Caco-2 (cell line): ENCODE data around the gene SETD1B. TPM values are rescaled to one million over a fixed set of nuclear protein-coding genes. Genes with fewer than 3 reads are reported as not detected.

ENCODE experiments used
- BruUV-seq: library from RNA; stranded (reverse); fragments of 400-500 nt; replicated peaks from 2 replicates; lab custom pipeline; 2021; lab: Mats Ljungman, UMichigan
- CTCF ChIA-PET: fragments of 300-600 bp; sonication (Branson Sonifier 250); formaldehyde crosslinking; loops from one replicate; lab custom pipeline; 2022; ENCODE audit warnings: antibody characterized with exemption; lab: Charles Lee
- POLR2A ChIA-PET: fragments of 300-600 bp; sonication (Branson Sonifier 250); formaldehyde crosslinking; loops from one replicate; lab custom pipeline; 2022; ENCODE audit warnings: antibody characterized with exemption; lab: Charles Lee
- DNase-seq, 2 experiments: peaks; one replicate each; pipeline versions ENCODE4 v3.0.0 to v3.0.0-alpha.2; 2020 to 2022
- H3K27me3 ChIP-seq: replicated peaks from 2 replicates; pipeline ENCODE4 v1.6.0; 2011; ENCODE audit warnings: low read length; ENCODE audit not compliant: control insufficient read depth, insufficient read depth
- H3K36me3 ChIP-seq: 2 replicates; pipeline ENCODE4 v1.5.1; 2011; ENCODE audit warnings: low read length; ENCODE audit not compliant: control insufficient read depth, insufficient read depth
- H3K4me1 ChIP-seq: fragments of 250-450 bp; sonication (Bioruptor Pico); 2 replicates; pipeline ENCODE4 v1.5.1; 2020; ENCODE audit warnings: mild to moderate bottlenecking
- H3K4me3 ChIP-seq: 2 replicates; pipeline ENCODE4 v1.5.1; 2011; ENCODE audit warnings: low read depth, mild to moderate bottlenecking, control low read depth, low read length
- H3K9me3 ChIP-seq: fragments of 250-450 bp; sonication (Bioruptor Pico); 2 replicates; pipeline ENCODE4 v1.5.1; 2020; ENCODE audit warnings: mild to moderate bottlenecking, moderate library complexity
- H3K27ac Mint-ChIP-seq: one replicate; pipeline ENCODE4 v1.8.0; 2022; ENCODE audit warnings: mixed read lengths; ENCODE audit not compliant: unreplicated experiment
- H3K27me3 Mint-ChIP-seq: one replicate; pipeline ENCODE4 v1.8.0; 2022; ENCODE audit warnings: mixed read lengths; ENCODE audit not compliant: insufficient read depth, unreplicated experiment
- H3K36me3 Mint-ChIP-seq: one replicate; pipeline ENCODE4 v1.8.0; 2022; ENCODE audit warnings: mild to moderate bottlenecking, mixed read lengths; ENCODE audit not compliant: insufficient read depth, unreplicated experiment
- H3K4me1 Mint-ChIP-seq: one replicate; pipeline ENCODE4 v1.8.0; 2022; ENCODE audit warnings: low read depth, mixed read lengths; ENCODE audit not compliant: unreplicated experiment
- H3K4me3 Mint-ChIP-seq: one replicate; pipeline ENCODE4 v1.8.0; 2022; ENCODE audit warnings: mild to moderate bottlenecking, moderate library complexity, mixed read lengths; ENCODE audit not compliant: unreplicated experiment
- H3K9me3 Mint-ChIP-seq: one replicate; pipeline ENCODE4 v1.8.0; 2022; ENCODE audit warnings: mixed read lengths; ENCODE audit not compliant: unreplicated experiment
- CTCF ChIP-seq, 2 experiments: fragments of 200-600 bp in 1 of 2; IDR thresholded peaks; 1 replicate in 1 of 2; 2 replicates in 1 of 2; pipeline versions ENCODE4 v1.5.1 to v1.8.0; 2011 to 2022; ENCODE audit warnings: antibody characterized with exemption in 1 of 2, control low read depth in 1 of 2, inconsistent platforms in 1 of 2, low read depth in 1 of 2, low read length in 1 of 2, mild to moderate bottlenecking in 1 of 2, moderate library complexity in 1 of 2; ENCODE audit not compliant: insufficient read depth in 1 of 2, severe bottlenecking in 1 of 2, unreplicated experiment in 1 of 2
- intact Hi-C: fragments of 100-400 bp; cut with micrococcal nuclease; formaldehyde crosslinking; loops from one replicate; pipeline ENCODE4 v1.10.0; 2022; ENCODE audit not compliant: unreplicated experiment
- total RNA-seq: library from RNA; stranded (reverse); gene quantifications from 2 replicates; pipeline ENCODE4 v1.2.3, GENCODE V29; 2022

SETD1B gene
- total RNA-seq, 1 experiment from 2014 or later = 16.8 TPM

GRCh38 chr12:121815263-121815662 lies 11.5 kb downstream of the SETD1B start:
- Mint-ChIP-seq H3K4me1 (peaks cover 5% of the 10 kb centered on the region), H3K4me3 (no peak overlapping the region), H3K27ac (no peak overlapping the region), H3K9me3 (no peaks in the 10 kb centered on the region), H3K36me3 (peaks cover 53% of the 10 kb centered on the region), H3K27me3 (no peaks in the 10 kb centered on the region)
- Histone ChIP-seq H3K36me3 (no peaks in the 10 kb centered on the region; the same call in none of the 2 replicates), H3K4me1 (peaks cover 15% of the 10 kb centered on the region), H3K9me3 (no peaks in the 10 kb centered on the region), H3K4me3 (no peak overlapping the region), H3K27me3 (no peaks in the 10 kb centered on the region)
- no peak for DNase-seq
- no peak for TF ChIP-seq CTCF (IDR thresholded peaks at IDR 0.05; ENCODE audit: insufficient read depth in 1 of 2, low read depth in 1 of 2, low read length in 1 of 2, severe bottlenecking in 1 of 2, unreplicated experiment in 1 of 2)
- no TSS peak for BruUV-seq
- CTCF ChIA-PET = interaction anchor here (2.3 kb wide), 1 partner anchor 21 kb away, joined by 11 read pairs; no protein-coding TSS in a partner anchor
- POLR2A ChIA-PET = no interaction called here
- intact Hi-C loops = no loop called here

GRCh38 chr12:121816925-121817647 lies 13.3 kb downstream of the SETD1B start:
- Histone ChIP-seq H3K27me3 (no peaks in the 10 kb centered on the region), H3K36me3 (no peaks in the 10 kb centered on the region; the same call in none of the 2 replicates), H3K9me3 (no peaks in the 10 kb centered on the region), H3K4me3 (no peak overlapping the region), H3K4me1 (peaks cover 6% of the 10 kb centered on the region; the same call in 1 of the 2 replicates)
- H3K4me3 Mint-ChIP-seq = no peak overlapping the region
- H3K27ac Mint-ChIP-seq = no peak overlapping the region
- intact Hi-C loops = no loop called here
- ChIA-PET CTCF (interaction anchor here (0.6 kb wide), 1 partner anchor 26 kb away, joined by 3 read pairs; no protein-coding TSS in a partner anchor), POLR2A (no interaction called here)
- H3K36me3 Mint-ChIP-seq = peaks cover 51% of the 10 kb centered on the region
- no peak for TF ChIP-seq CTCF (IDR thresholded peaks at IDR 0.05; ENCODE audit: insufficient read depth in 1 of 2, low read depth in 1 of 2, low read length in 1 of 2, severe bottlenecking in 1 of 2, unreplicated experiment in 1 of 2)
- H3K27me3 Mint-ChIP-seq = no peaks in the 10 kb centered on the region
- H3K4me1 Mint-ChIP-seq = peaks cover 5% of the 10 kb centered on the region
- BruUV-seq = no TSS peak
- no peak for DNase-seq
- no peaks in the 10 kb centered on the region for H3K9me3 Mint-ChIP-seq

GRCh38 chr12:121817648-121818043 lies 13.8 kb downstream of the SETD1B start:
- H3K4me3 ChIP-seq = no peak overlapping the region
- Mint-ChIP-seq H3K36me3 (peaks cover 51% of the 10 kb centered on the region), H3K27me3 (no peaks in the 10 kb centered on the region), H3K27ac (no peak overlapping the region), H3K4me3 (no peak overlapping the region), H3K4me1 (peaks cover 5% of the 10 kb centered on the region), H3K9me3 (no peaks in the 10 kb centered on the region)
- BruUV-seq = no TSS peak
- no peak for TF ChIP-seq CTCF (IDR thresholded peaks at IDR 0.05; ENCODE audit: insufficient read depth in 1 of 2, low read depth in 1 of 2, low read length in 1 of 2, severe bottlenecking in 1 of 2, unreplicated experiment in 1 of 2)
- intact Hi-C loops = no loop called here
- no peaks in the 10 kb centered on the region for H3K27me3 ChIP-seq
- no peaks in the 10 kb centered on the region for H3K4me1 ChIP-seq
- no peaks in the 10 kb centered on the region for H3K9me3 ChIP-seq
- CTCF ChIA-PET = interaction anchor here (0.6 kb wide), 1 partner anchor 26 kb away, joined by 3 read pairs; no protein-coding TSS in a partner anchor
- H3K36me3 ChIP-seq = no peaks in the 10 kb centered on the region; the same call in none of the 2 replicates
- POLR2A ChIA-PET = no interaction called here
- DNase-seq = no peak
